K562 (cell line): ENCODE results near the gene GYS1. TPM values are rescaled to one million over a fixed set of nuclear protein-coding genes. Genes with fewer than 3 reads are reported as not detected.

Source experiments
- BDP1 ChIP-seq: IDR thresholded peaks from 3 replicates; pipeline ENCODE4 v1.6.1; 2011; ENCODE audit not compliant: insufficient read length, insufficient read depth
- CLOCK ChIP-seq: fragments of 250-450 bp; sonication (Bioruptor Pico); IDR thresholded peaks from 2 replicates; pipeline ENCODE4 v1.4.0; 2020; ENCODE audit warnings: mild to moderate bottlenecking, moderate library complexity, borderline replicate concordance
- CTCF ChIP-seq, 3 experiments: IDR thresholded peaks in 2 of 3; conservative IDR thresholded peaks in 1 of 3; 2 replicates each; pipeline ENCODE4 v1.5.1; 2011 to 2012; ENCODE audit warnings: low read length in 3 of 3, mild to moderate bottlenecking in 3 of 3, control low read depth in 2 of 3, improper control_type of control experiment in 1 of 3, inconsistent platforms in 1 of 3, low read depth in 1 of 3, mixed read lengths in 1 of 3, moderate library complexity in 1 of 3; ENCODE audit not compliant: insufficient read depth in 2 of 3
- EP300 ChIP-seq: IDR thresholded peaks from 2 replicates; pipeline ENCODE4 v1.6.1; 2012; ENCODE audit warnings: low read length, improper control_type of control experiment
- ETV5 ChIP-seq: sonication (generic); formaldehyde crosslinking; IDR thresholded peaks from 2 replicates; pipeline ENCODE4 v1.4.0; 2020; ENCODE audit warnings: low read depth, mild to moderate bottlenecking, missing genetic modification reagents
- EWSR1 ChIP-seq: fragments of 450-650 bp; IDR thresholded peaks from 2 replicates; pipeline ENCODE4 v1.6.1; 2018; ENCODE audit warnings: borderline replicate concordance, mild to moderate bottlenecking, low read depth, moderate library complexity; ENCODE audit not compliant: partially characterized antibody
- GTF2E2 ChIP-seq: fragments of 200-800 bp; sonication (Bioruptor generic); IDR thresholded peaks from 2 replicates; pipeline ENCODE4 v1.6.1; 2016; ENCODE audit warnings: missing genetic modification characterization, missing compliant biosample characterization
- HLTF ChIP-seq: fragments of 450-650 bp; IDR thresholded peaks from 2 replicates; pipeline ENCODE4 v1.6.1; 2016
- ILK ChIP-seq: fragments of 450-650 bp; IDR thresholded peaks from 2 replicates; pipeline ENCODE4 v1.6.1; 2016; ENCODE audit warnings: missing genetic modification characterization, low read depth, mild to moderate bottlenecking, missing compliant biosample characterization, moderate library complexity, borderline replicate concordance
- IRF1 ChIP-seq: sonication (generic); formaldehyde crosslinking; IDR thresholded peaks from 2 replicates; pipeline ENCODE4 v1.8.0; 2022; ENCODE audit warnings: missing genetic modification reagents, mild to moderate bottlenecking, borderline replicate concordance
- MXI1 ChIP-seq: IDR thresholded peaks from 2 replicates; pipeline ENCODE4 v1.6.1; 2011; ENCODE audit warnings: low read depth, mild to moderate bottlenecking, improper control_type of control experiment, low read length
- NCOA2 ChIP-seq, 2 experiments: fragments of 450-650 bp; IDR thresholded peaks; 2 replicates each; pipeline ENCODE4 v1.6.1; 2018; ENCODE audit warnings: mild to moderate bottlenecking in 2 of 2, moderate library complexity in 1 of 2; ENCODE audit not compliant: partially characterized antibody in 2 of 2
- SNAPC5 ChIP-seq: fragments of 250-450 bp; sonication (Bioruptor Pico); IDR thresholded peaks from 2 replicates; pipeline ENCODE4 v1.8.0; 2021; ENCODE audit warnings: moderate library complexity, mild to moderate bottlenecking, inconsistent platforms
- SPI1 ChIP-seq: IDR thresholded peaks from 2 replicates; pipeline ENCODE4 v1.6.1; 2011; ENCODE audit warnings: low read depth, low read length, control low read depth, borderline replicate concordance
- SRSF7 ChIP-seq: fragments of 200-400 bp; formaldehyde crosslinking; optimal IDR thresholded peaks from 2 replicates; pipeline ENCODE3; 2017; ENCODE audit warnings: mild to moderate bottlenecking, low read depth, low read length
- TGIF2 ChIP-seq: sonication (generic); formaldehyde crosslinking; IDR thresholded peaks from 2 replicates; pipeline ENCODE4 v1.8.1; 2022; ENCODE audit warnings: mild to moderate bottlenecking, missing genetic modification reagents, moderate library complexity
- ZC3H4 ChIP-seq: sonication (generic); formaldehyde crosslinking; IDR thresholded peaks from 2 replicates; pipeline ENCODE4 v1.9.0; 2021; ENCODE audit warnings: missing genetic modification reagents, borderline replicate concordance
- ZKSCAN8 ChIP-seq: fragments of 200-800 bp; sonication (Bioruptor generic); IDR thresholded peaks from 2 replicates; pipeline ENCODE4 v1.6.1; 2016; ENCODE audit warnings: missing genetic modification characterization, missing compliant biosample characterization
- ZNF584 ChIP-seq: fragments of 200-800 bp; sonication (Bioruptor generic); IDR thresholded peaks from 2 replicates; pipeline ENCODE4 v1.6.1; 2016; ENCODE audit warnings: low read depth, mild to moderate bottlenecking, missing genetic modification characterization, missing compliant biosample characterization
- ZNF764 ChIP-seq: fragments of 250-450 bp; sonication (Bioruptor Pico); IDR thresholded peaks from 2 replicates; pipeline ENCODE4 v1.4.0; 2020; ENCODE audit warnings: low read depth, mild to moderate bottlenecking, moderate library complexity
- polyA plus RNA-seq, 8 experiments: library from polyadenylated mRNA; depleted of rRNA in 4 of 8; stranded (reverse) in 5 of 8; unstranded in 3 of 8; fragments of >200 nt; fragmentation: Nextera tagmentation in 2 of 8; fragmentation: Illumina TruSeq in 1 of 8; extraction: Ambion mirVana in 2 of 8; extraction: Trizol in 1 of 8; gene quantifications; 2 replicates each; pipeline versions ENCODE4 v1.2.1 to v1.2.3, GENCODE V29; 2011 to 2014; ENCODE audit warnings: inconsistent platforms in 1 of 8, missing spikeins in 1 of 8
- total RNA-seq, 7 experiments: library from RNA; depleted of rRNA in 6 of 7; stranded (reverse); fragments of >200 nt in 6 of 7; fragmentation: Illumina TruSeq in 2 of 7; extraction: Trizol in 2 of 7; gene quantifications; 2 replicates each; pipeline versions ENCODE4 v1.2.1 to v1.2.3, GENCODE V29; 2011 to 2021; ENCODE audit warnings: low replicate concordance in 1 of 7

GYS1 gene
- total and polyA plus RNA-seq, 9 of the 15 experiments (the other 6 are each of a cell fraction or from before 2014, with no cell fraction given): 1.9 to 31.1 (median 15.2) TPM

GRCh38 chr19:48993175-48994034, at the start of gene GYS1, which contains the start of gene RUVBL2 (continued):
- no peak for TF ChIP-seq BDP1
- TF ChIP-seq CLOCK (CRISPR knock-in tag): no peak
- TF ChIP-seq TGIF2: no peak
- no peak for TF ChIP-seq ILK (tag)
- no peak; the same call in none of the 2 replicates for TF ChIP-seq MXI1
- no peak for TF ChIP-seq ZNF584
- TF ChIP-seq EWSR1: no peak
- TF ChIP-seq EP300: peak; percentile 85
- TF ChIP-seq ZKSCAN8 (CRISPR knock-in tag): no peak
- TF ChIP-seq NCOA2 (IDR thresholded peaks at IDR 0.05; ENCODE audit: partially characterized antibody in 2 of 2): no peak
- no peak for TF ChIP-seq IRF1 (CRISPR knock-in tag)
- TF ChIP-seq ZC3H4: no peak
- peak; percentile 91 for TF ChIP-seq ZNF764 (CRISPR knock-in tag)
- no peak for TF ChIP-seq SNAPC5 (CRISPR knock-in tag)
- peak; percentile 97 to 98 (median 98) for TF ChIP-seq CTCF (IDR thresholded peaks at IDR 0.05 in 2 of 3, conservative IDR thresholded peaks at IDR 0.05 in 1 of 3; ENCODE audit: insufficient read depth in 2 of 3, low read depth in 1 of 3, low read length in 3 of 3)
- TF ChIP-seq HLTF: no peak
- no peak for TF ChIP-seq ETV5 (CRISPR knock-in tag)
- TF ChIP-seq SPI1: no peak
- no peak for TF ChIP-seq SRSF7
- peak; percentile 30; the same call in 1 of the 2 replicates for TF ChIP-seq GTF2E2
